A673 (cell line): ENCODE results near the gene ASB16.

Source experiments
- CTCF ChIP-seq: fragments of 300-800, 200-600 bp; sonication (generic); conservative IDR thresholded peaks from 2 replicates; pipeline ENCODE4 v1.5.1; 2017; ENCODE audit warnings: low read depth, mild to moderate bottlenecking, antibody characterized with exemption, low read length, moderate library complexity, mixed read lengths
- EZH2 ChIP-seq: fragments of 200-600 bp; sonication (generic); IDR thresholded peaks from 2 replicates; pipeline ENCODE4 v1.6.1; 2017; ENCODE audit warnings: borderline replicate concordance, low read depth, mild to moderate bottlenecking, mixed read lengths, antibody characterized with exemption, low read length; ENCODE audit not compliant: poor library complexity, severe bottlenecking

GRCh38 chr17:44192750-44193149 lies 22.2 kb downstream of the ASB16 start:
- TF ChIP-seq CTCF: no peak
- no peak for TF ChIP-seq EZH2
